Right lobe of liver (tissue), 6 donors: Measurements from ENCODE around the gene MPL. TPM values are rescaled to one million over a fixed set of nuclear protein-coding genes. Genes with fewer than 3 reads are reported as not detected.
A peak's percentile ranks its signal among the peaks of the same experiment; 100 is the strongest.

Source experiments
- ATAC-seq, 4 donors: fragments of 200-7000 bp; cut with Tn5 transposase; one replicate each; pipeline ENCODE4 v1.9.1; 2020; ENCODE audit warnings: mild to moderate bottlenecking in 4 of 4, moderate library complexity in 4 of 4
- DNase-seq, 3 donors: peaks; one replicate each; pipeline ENCODE4 v3.0.0-alpha.2; 2020
- H3K27ac ChIP-seq, 3 donors: fragments of 200-600 bp; one replicate each; pipeline ENCODE4 v1.8.0; 2022
- H3K27me3 ChIP-seq, 2 donors: fragments of 200-600 bp; one replicate each; pipeline ENCODE4 v1.8.0; 2022
- H3K36me3 ChIP-seq, 4 donors: fragments of 200-600 bp; sonication (generic) in 1 of 4; one replicate each; pipeline versions ENCODE4 v1.5.1 to v1.8.0; 2017 to 2022; ENCODE audit warnings: control low read depth in 1 of 4
- H3K4me1 ChIP-seq, 4 donors: fragments of 200-600 bp; sonication (generic) in 1 of 4; one replicate each; pipeline versions ENCODE4 v1.5.1 to v1.8.0; 2017 to 2022; ENCODE audit warnings: control low read depth in 1 of 4
- H3K4me3 ChIP-seq, 3 donors: fragments of 200-600 bp; one replicate each; pipeline ENCODE4 v1.8.0; 2022
- H3K9me3 ChIP-seq, 4 donors: fragments of 200-600 bp; sonication (generic) in 1 of 4; one replicate each; pipeline versions ENCODE4 v1.5.1 to v1.8.0; 2017 to 2022; ENCODE audit warnings: control low read depth in 1 of 4
- CTCF ChIP-seq, 4 donors: fragments of 200-600 bp in 3 of 4; fragments of 450-650 bp in 1 of 4; IDR thresholded peaks; one replicate each; pipeline versions ENCODE4 v1.5.1 to v1.8.0; 2016 to 2022; ENCODE audit warnings: antibody characterized with exemption in 4 of 4, mild to moderate bottlenecking in 2 of 4
- POLR2A ChIP-seq: fragments of 450-650 bp; IDR thresholded peaks from one replicate; pipeline ENCODE4 v1.6.1; 2017; ENCODE audit warnings: antibody characterized with exemption, mild to moderate bottlenecking
- WGBS: methylation state at CpG from one replicate; pipeline ENCODE4 v1.1.6; 2018; ENCODE audit warnings: low coverage, low lambda C conversion rate; ENCODE audit not compliant: insufficient coverage; ENCODE audit errors: missing lambda C conversion rate; 5-methylcytosine and 5-hydroxymethylcytosine counted together
- intact Hi-C, 2 donors: fragments of 100-400 bp; cut with DNase I; formaldehyde crosslinking; loops; one replicate each; pipeline versions ENCODE4 v1.11.2 to v1.14.1; 2022
- total RNA-seq, 6 experiments: library from RNA; depleted of rRNA in 2 of 6; stranded (reverse); fragments of >200 nt in 2 of 6; fragmentation: NEBNext Ultra II Directional in 3 of 6; extraction: Animal tissue kit (Norgen Biotek cat#: 25700) in 3 of 6; gene quantifications; one replicate each; pipeline versions ENCODE4 v1.1.0 to v1.2.4, GENCODE V29; 2016 to 2023
- donor health status: DM: no; HTN: yes; CAD: no.
- donor health status: DM: no; HTN: no; CAD: no.
- donor health status: DM: no; HTN: no; CAD: no.
- donor health status: DM: no; HTN: yes; CAD: no.
- donor health status: DM: no; HTN: yes; CAD: no.

Gene MPL
- total RNA-seq, 6 experiments from 2014 or later = 0.59 TPM; not detected in 5

DNA sequence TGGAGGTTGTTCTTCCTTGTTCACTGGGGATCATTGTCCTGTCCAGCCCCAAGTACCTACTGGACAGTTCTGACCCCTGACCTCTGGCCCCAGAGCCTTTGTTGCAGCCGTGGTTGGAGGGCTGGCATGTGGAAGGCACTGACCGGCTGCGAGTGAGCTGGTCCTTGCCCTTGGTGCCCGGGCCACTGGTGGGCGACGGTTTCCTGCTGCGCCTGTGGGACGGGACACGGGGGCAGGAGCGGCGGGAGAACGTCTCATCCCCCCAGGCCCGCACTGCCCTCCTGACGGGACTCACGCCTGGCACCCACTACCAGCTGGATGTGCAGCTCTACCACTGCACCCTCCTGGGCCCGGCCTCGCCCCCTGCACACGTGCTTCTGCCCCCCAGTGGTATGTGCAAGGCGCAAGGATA is 25.4 kb upstream of the MPL start:
- 48% methylated on average over 4 of the region's 19 CpGs for WGBS
- no peaks in the 10 kb centered on the region for H3K27me3 ChIP-seq
- peak overlapping the region in 1 of 3 donors; percentile 19 for H3K4me3 ChIP-seq
- H3K36me3 ChIP-seq = no peaks in the 10 kb centered on the region
- no peak for TF ChIP-seq CTCF (IDR thresholded peaks at IDR 0.05)
- TF ChIP-seq POLR2A = no peak
- peak overlapping the region in 2 of 3 donors; percentile 49 to 64 for H3K27ac ChIP-seq
- intact Hi-C loops = no loop called here
- DNase-seq (peak in 2 of 3 donors; percentile 68 to 70), ATAC-seq (peak; percentile 11 to 60 (median 51))
- H3K9me3 ChIP-seq = no peaks in the 10 kb centered on the region
- peaks cover 0 to 29% (median 14%) of the 10 kb centered on the region in 4 donors for H3K4me1 ChIP-seq

DNA sequence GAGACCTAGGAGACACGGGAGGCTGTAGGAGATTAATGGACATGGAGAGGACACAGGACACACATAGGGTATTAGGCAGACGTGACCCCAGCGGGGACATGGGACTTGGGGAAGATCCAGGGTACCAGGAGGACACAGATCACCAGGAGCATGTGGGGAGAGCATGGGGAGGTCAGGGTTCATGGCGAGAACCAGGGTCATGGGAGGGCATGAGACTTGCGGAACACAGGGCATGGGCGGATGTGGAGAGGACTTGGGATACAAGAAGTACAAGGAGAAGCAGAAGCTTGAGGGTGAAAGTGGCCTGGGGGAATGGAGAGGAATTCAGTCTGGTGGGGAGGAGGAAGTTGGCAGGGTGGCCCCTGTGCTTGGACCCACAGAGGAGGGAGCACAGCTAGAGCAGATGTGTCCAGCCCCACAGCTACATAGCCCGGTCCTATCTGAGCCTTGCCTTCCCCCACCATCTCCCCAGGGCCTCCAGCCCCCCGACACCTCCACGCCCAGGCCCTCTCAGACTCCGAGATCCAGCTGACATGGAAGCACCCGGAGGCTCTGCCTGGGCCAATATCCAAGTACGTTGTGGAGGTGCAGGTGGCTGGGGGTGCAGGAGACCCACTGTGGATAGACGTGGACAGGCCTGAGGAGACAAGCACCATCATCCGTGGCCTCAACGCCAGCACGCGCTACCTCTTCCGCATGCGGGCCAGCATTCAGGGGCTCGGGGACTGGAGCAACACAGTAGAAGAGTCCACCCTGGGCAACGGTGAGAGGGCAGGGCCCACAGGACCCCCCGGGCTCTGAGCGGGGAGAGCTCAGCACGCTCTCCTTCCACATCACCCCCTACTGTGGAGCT is 24.7 kb upstream of the MPL start:
- DNase-seq (peak; percentile 66 to 93 (median 89)), ATAC-seq (peak; percentile 81 to 88 (median 82))
- intact Hi-C loops = no loop called here
- H3K27ac ChIP-seq = peak overlapping the region in 2 of 3 donors; percentile 49 to 64
- no peaks in the 10 kb centered on the region for H3K36me3 ChIP-seq
- TF ChIP-seq POLR2A = no peak
- TF ChIP-seq CTCF (IDR thresholded peaks at IDR 0.05) = no peak
- peak overlapping the region in 2 of 3 donors; percentile 7 to 33 for H3K4me3 ChIP-seq
- 50% methylated on average over 16 of the region's 24 CpGs for WGBS
- no peaks in the 10 kb centered on the region for H3K9me3 ChIP-seq
- H3K4me1 ChIP-seq = peaks cover 0 to 29% (median 14%) of the 10 kb centered on the region in 4 donors
- no peaks in the 10 kb centered on the region for H3K27me3 ChIP-seq

GRCh38 chr1:43313771-43314170 is 23.8 kb upstream of the MPL start:
- TF ChIP-seq CTCF (IDR thresholded peaks at IDR 0.05) (no peak), POLR2A (no peak)
- Histone ChIP-seq H3K27ac (peak overlapping the region in 2 of 3 donors; percentile 45 to 64), H3K27me3 (no peaks in the 10 kb centered on the region), H3K9me3 (no peaks in the 10 kb centered on the region), H3K4me3 (peak overlapping the region in 1 of 3 donors; percentile 33), H3K36me3 (no peaks in the 10 kb centered on the region), H3K4me1 (peaks cover 0 to 29% (median 14%) of the 10 kb centered on the region in 4 donors)
- ATAC-seq = peak; percentile 75 to 79 (median 76)
- intact Hi-C loops = no loop called here
- peak; percentile 71 to 91 (median 90) for DNase-seq
- 20% methylated on average over 7 of the region's 10 CpGs for WGBS

- Histone ChIP-seq H3K4me1 (peaks cover 0 to 29% (median 14%) of the 10 kb centered on the region in 4 donors), H3K27ac (peak overlapping the region in 1 of 3 donors; percentile 45), H3K4me3 (no peak overlapping the region), H3K27me3 (no peaks in the 10 kb centered on the region), H3K36me3 (no peaks in the 10 kb centered on the region), H3K9me3 (no peaks in the 10 kb centered on the region)
- no peak for TF ChIP-seq CTCF (IDR thresholded peaks at IDR 0.05)
- TF ChIP-seq POLR2A = no peak
- ATAC-seq = no peak
- peak in 1 of 3 donors; percentile 54 for DNase-seq
- whole genome bisulfite sequencing = 53% methylated on average over 4 of the region's 5 CpGs
- intact Hi-C loops = no loop called here
These were observed 23.4 kb upstream of the MPL start for GRCh38 chr1:43314233-43314632.
